Neural cell (in vitro differentiated cells): ENCODE measurements around the gene BMP2K. TPM values are rescaled to one million over a fixed set of nuclear protein-coding genes. Genes with fewer than 3 reads are reported as not detected.

Experiments
- H2AFZ ChIP-seq: fragments of 200-600, 300-800 bp; sonication (generic), shearing (Covaris generic); 2 replicates; pipeline ENCODE4 v1.6.0; 2014; ENCODE audit warnings: low read depth, mild to moderate bottlenecking, antibody characterized with exemption, low read length, moderate library complexity
- H3F3A ChIP-seq: fragments of 200-600 bp; shearing (Covaris generic); 2 replicates; pipeline ENCODE4 v1.6.1; 2016; ENCODE audit warnings: mild to moderate bottlenecking, moderate library complexity, mixed read lengths, antibody characterized with exemption, low read length; ENCODE audit not compliant: insufficient read depth, poor library complexity, severe bottlenecking
- H3K27ac ChIP-seq: fragments of 200-600, 300-800 bp; sonication (generic), shearing (Covaris generic); 2 replicates; pipeline ENCODE4 v1.5.1; 2014; ENCODE audit warnings: mild to moderate bottlenecking, low read length, moderate library complexity
- H3K27me3 ChIP-seq: fragments of 300-800, 200-600 bp; sonication (generic), shearing (Covaris generic); 2 replicates; pipeline ENCODE4 v1.6.0; 2014; ENCODE audit warnings: mild to moderate bottlenecking, low read depth, low read length, moderate library complexity; ENCODE audit not compliant: insufficient read depth
- H3K36me3 ChIP-seq: fragments of 300-800, 200-600 bp; sonication (generic), shearing (Covaris generic); 2 replicates; pipeline ENCODE4 v1.5.1; 2014; ENCODE audit warnings: mild to moderate bottlenecking, antibody characterized with exemption, low read length, moderate library complexity; ENCODE audit not compliant: insufficient read depth
- H3K4me2 ChIP-seq: fragments of 300-800, 200-600 bp; sonication (generic), shearing (Covaris generic); 2 replicates; pipeline ENCODE4 v1.6.0; 2014; ENCODE audit warnings: mild to moderate bottlenecking, low read length
- H3K4me3 ChIP-seq: fragments of 300-800, 200-600 bp; sonication (generic), shearing (Covaris generic); 2 replicates; pipeline ENCODE4 v1.5.1; 2014; ENCODE audit warnings: mild to moderate bottlenecking, low read length, moderate library complexity
- H3K79me2 ChIP-seq: fragments of 200-600 bp; shearing (Covaris generic); replicated peaks from 2 replicates; pipeline ENCODE4 v1.6.0; 2014; ENCODE audit warnings: mild to moderate bottlenecking, low read length, moderate library complexity; ENCODE audit not compliant: insufficient read depth
- H3K9ac ChIP-seq: fragments of 300-800, 200-600 bp; sonication (generic), shearing (Covaris generic); 2 replicates; pipeline ENCODE4 v1.6.1; 2016; ENCODE audit warnings: mild to moderate bottlenecking, low read length, mixed read lengths
- H3K9me2 ChIP-seq: fragments of 200-600 bp; shearing (Covaris generic); 2 replicates; pipeline ENCODE4 v1.6.1; 2016; ENCODE audit warnings: mild to moderate bottlenecking, low read length, mixed read lengths; ENCODE audit not compliant: insufficient read depth
- H3K9me3 ChIP-seq: fragments of 200-600, 300-800 bp; sonication (generic), shearing (Covaris generic); 2 replicates; pipeline ENCODE4 v1.6.1; 2016; ENCODE audit warnings: mild to moderate bottlenecking, mixed run types, low read length, moderate library complexity, mixed read lengths
- H4K20me1 ChIP-seq: fragments of 200-600 bp; shearing (Covaris generic); 2 replicates; pipeline ENCODE4 v1.6.1; 2016; ENCODE audit warnings: mild to moderate bottlenecking, mixed run types; ENCODE audit not compliant: insufficient read depth
- CTCF ChIP-seq: fragments of 450-650 bp; IDR thresholded peaks from 2 replicates; pipeline ENCODE4 v1.5.1; 2014; ENCODE audit warnings: antibody characterized with exemption, mild to moderate bottlenecking, moderate library complexity; ENCODE audit not compliant: poor library complexity, severe bottlenecking
- EP300 ChIP-seq: fragments of 450-650 bp; conservative IDR thresholded peaks from 2 replicates; pipeline ENCODE4 v1.6.1; 2014; ENCODE audit warnings: antibody characterized with exemption, mild to moderate bottlenecking, moderate library complexity; ENCODE audit not compliant: poor library complexity, severe bottlenecking
- EZH2 ChIP-seq: fragments of 200-600, 300-800 bp; shearing (Covaris generic), sonication (generic); IDR thresholded peaks from 2 replicates; pipeline ENCODE4 v1.6.1; 2014; ENCODE audit warnings: antibody characterized with exemption, low read length, borderline replicate concordance, mild to moderate bottlenecking; ENCODE audit not compliant: insufficient read depth, poor library complexity, severe bottlenecking
- MXI1 ChIP-seq: fragments of 450-650 bp; conservative IDR thresholded peaks from 2 replicates; pipeline ENCODE4 v1.6.1; 2014; ENCODE audit warnings: antibody characterized with exemption, mild to moderate bottlenecking; ENCODE audit not compliant: poor library complexity, severe bottlenecking
- POLR2AphosphoS5 ChIP-seq: IDR thresholded peaks from 2 replicates; pipeline ENCODE4 v1.6.1; 2012
- RAD21 ChIP-seq: fragments of 450-650 bp; conservative IDR thresholded peaks from 2 replicates; pipeline ENCODE4 v1.6.1; 2014; ENCODE audit warnings: antibody characterized with exemption, mild to moderate bottlenecking, moderate library complexity
- REST ChIP-seq: IDR thresholded peaks from 2 replicates; pipeline ENCODE4 v1.6.1; 2012; ENCODE audit warnings: borderline replicate concordance
- SMC3 ChIP-seq: fragments of 450-650 bp; conservative IDR thresholded peaks from 2 replicates; pipeline ENCODE4 v1.6.1; 2014; ENCODE audit warnings: antibody characterized with exemption, mild to moderate bottlenecking, moderate library complexity; ENCODE audit not compliant: poor library complexity
- TAF1 ChIP-seq: IDR thresholded peaks from 2 replicates; pipeline ENCODE4 v1.6.1; 2012; ENCODE audit warnings: low read depth
- polyA plus RNA-seq: library from polyadenylated mRNA; depleted of rRNA; stranded (reverse); fragments of >200 nt; gene quantifications from 2 replicates; pipeline ENCODE4 v1.2.3, GENCODE V29; 2014

The BMP2K gene
- polyA plus RNA-seq, 1 donor from 2014 or later = 14.7 TPM

DNA sequence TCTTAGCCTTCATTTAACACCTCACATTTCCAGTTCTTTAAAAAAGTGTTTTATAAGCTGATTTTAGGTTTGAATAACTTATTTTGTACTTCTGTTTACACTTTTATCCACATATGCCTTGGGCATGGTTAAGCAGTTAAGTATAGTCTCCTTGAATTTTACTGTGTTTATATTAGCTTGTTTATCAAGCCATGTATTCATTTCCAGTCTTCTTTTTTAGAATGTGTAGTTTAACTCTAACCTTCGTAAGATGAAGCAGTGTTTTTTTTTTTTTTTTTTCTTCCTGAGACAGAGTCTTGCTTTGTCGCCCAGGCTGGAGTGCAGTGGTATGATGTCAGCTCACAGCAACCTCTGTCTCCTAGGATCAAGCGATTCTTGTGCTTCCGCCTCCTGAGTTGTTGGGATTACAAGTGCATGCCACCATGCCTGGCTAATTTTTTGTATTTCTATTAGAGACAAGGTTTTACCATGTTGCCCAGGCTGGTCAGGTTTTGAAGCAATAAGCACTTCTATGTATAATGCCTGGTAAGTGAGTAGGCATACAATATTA, 42.5 kb downstream of the BMP2K start:
- Histone ChIP-seq H3K4me2 (no peak overlapping the region), H3K36me3 (no peaks in the 10 kb centered on the region), H2AFZ (no peak overlapping the region), H3K9me3 (no peaks in the 10 kb centered on the region), H3K9me2 (no peaks in the 10 kb centered on the region), H3F3A (no peaks in the 10 kb centered on the region), H3K79me2 (no peaks in the 10 kb centered on the region), H3K4me3 (no peak overlapping the region), H3K27ac (no peak overlapping the region), H4K20me1 (no peaks in the 10 kb centered on the region), H3K9ac (no peak overlapping the region), H3K27me3 (no peaks in the 10 kb centered on the region)
- TF ChIP-seq POLR2AphosphoS5 (no peak), SMC3 (no peak), REST (no peak), EP300 (no peak), CTCF (no peak), MXI1 (no peak), RAD21 (no peak), EZH2 (no peak), TAF1 (no peak)

DNA sequence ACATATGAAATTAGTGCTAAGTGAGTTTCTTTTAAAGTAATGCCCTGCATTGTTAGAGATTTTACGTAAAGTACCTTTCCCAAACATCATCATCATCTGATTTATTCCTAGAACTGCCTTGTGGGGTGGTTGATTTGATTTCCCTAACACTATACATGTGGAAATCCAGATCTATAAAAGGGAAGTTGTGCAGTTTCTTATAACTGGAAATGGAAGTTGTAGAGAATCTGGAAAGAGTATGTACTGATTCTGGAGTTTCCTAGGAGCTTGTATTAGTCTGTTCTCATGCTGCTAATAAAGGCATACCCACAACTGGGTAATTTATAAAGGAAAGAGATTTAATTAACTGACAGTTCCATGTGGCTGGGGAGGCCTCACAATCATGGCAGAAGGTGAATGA, 47.9 kb downstream of the BMP2K start:
- Histone ChIP-seq H3K4me2 (no peak overlapping the region), H3K9me2 (no peaks in the 10 kb centered on the region), H3K4me3 (no peak overlapping the region), H3K27ac (no peak overlapping the region), H3F3A (no peaks in the 10 kb centered on the region), H3K9me3 (no peaks in the 10 kb centered on the region), H3K79me2 (no peaks in the 10 kb centered on the region), H3K9ac (no peak overlapping the region), H4K20me1 (no peaks in the 10 kb centered on the region), H3K27me3 (no peaks in the 10 kb centered on the region), H2AFZ (no peak overlapping the region), H3K36me3 (no peaks in the 10 kb centered on the region)
- TF ChIP-seq REST = no peak
- TF ChIP-seq SMC3 = no peak
- no peak for TF ChIP-seq EZH2
- no peak for TF ChIP-seq RAD21
- TF ChIP-seq TAF1 = no peak
- TF ChIP-seq CTCF = no peak
